ENCODE measurements around the gene LARP1.
"Not testable (repeated sequence)": the region's sequence is repeated elsewhere in the genome, so short reads cannot be mapped to it uniquely, and the experiment has no call there.

The LARP1 gene

GRCh38 chr5:154824070-154824469, 68.9 kb downstream of the LARP1 start:
- no peak for DNase-seq (ENCODE audit: low read depth)

GRCh38 chr5:154829181-154829588, 74.0 kb downstream of the LARP1 start:
- no peak for DNase-seq (ENCODE audit: low read depth)

GRCh38 chr5:154829589-154830218, 74.5 kb downstream of the LARP1 start:
- DNase-seq (ENCODE audit: low read depth) = no peak

GRCh38 chr5:154830219-154830595, 75.0 kb downstream of the LARP1 start:
- no peak for DNase-seq (ENCODE audit: low read depth)

- DNase-seq (ENCODE audit: low read depth) = no peak
Measured at GRCh38 chr5:154830596-154830995, 75.4 kb downstream of the LARP1 start.

- no peak for DNase-seq (ENCODE audit: low read depth)
Measured at GRCh38 chr5:154831451-154831850, 76.3 kb downstream of the LARP1 start.

GRCh38 chr5:154832804-154833203, 77.6 kb downstream of the LARP1 start:
- not testable (repeated sequence) for DNase-seq (ENCODE audit: low read depth)

- DNase-seq (ENCODE audit: low read depth) = no peak
Measured at GRCh38 chr5:154834053-154834452, 78.9 kb downstream of the LARP1 start.

GRCh38 chr5:154835701-154836052, 80.5 kb downstream of the LARP1 start:
- not testable (repeated sequence) for DNase-seq (ENCODE audit: low read depth)

- no peak for DNase-seq (ENCODE audit: low read depth)
Measured at GRCh38 chr5:154836225-154836624, 81.0 kb downstream of the LARP1 start.

GRCh38 chr5:154837009-154837901, 82.1 kb downstream of the LARP1 start:
- no peak for DNase-seq (ENCODE audit: low read depth)

- no peak for DNase-seq (ENCODE audit: low read depth)
Measured at GRCh38 chr5:154840435-154841272, 85.5 kb downstream of the LARP1 start.

- no peak for DNase-seq (ENCODE audit: low read depth)
Measured at GRCh38 chr5:154841273-154841661, 86.1 kb downstream of the LARP1 start.

GRCh38 chr5:154842689-154843530, 87.7 kb downstream of the LARP1 start:
- DNase-seq (ENCODE audit: low read depth) = no peak

GRCh38 chr5:154844809-154845208, 89.6 kb downstream of the LARP1 start:
- no peak for DNase-seq (ENCODE audit: low read depth)

GRCh38 chr5:154849264-154849785, 94.1 kb downstream of the LARP1 start:
- DNase-seq (ENCODE audit: low read depth) = no peak

GRCh38 chr5:154849791-154850201, 94.6 kb downstream of the LARP1 start:
- no peak for DNase-seq (ENCODE audit: low read depth)

- DNase-seq (ENCODE audit: low read depth) = no peak
Measured at GRCh38 chr5:154850255-154851062, 95.3 kb downstream of the LARP1 start, which contains the start of gene FAXDC2. TSS of gene FAXDC2 (minus strand) at chr5:154850603. CDS start at chr5:154838178, 12,425 bp downstream.

- no peak for DNase-seq (ENCODE audit: low read depth)
Measured at GRCh38 chr5:154851351-154851750, 96.2 kb downstream of the LARP1 start.

GRCh38 chr5:154857530-154858296, 102.5 kb downstream of the LARP1 start:
- peak; percentile 52 for DNase-seq (ENCODE audit: low read depth)

Measured in stimulated activated CD8-positive, alpha-beta memory T cell treated with anti-CD3 and anti-CD28 coated beads, Interleukin-15, amount 100 ng/mL, for 24 hours (primary cell).